Transverse colon (tissue), 4 donors: Measurements from ENCODE around the gene SERPIND1.

Experiments used
- CTCF ChIP-seq, 5 experiments: fragments of 200-600 bp in 3 of 5; fragments of 450-650 bp in 2 of 5; sonication (generic) in 3 of 5; IDR thresholded peaks; 1 replicate in 2 of 5; 2 replicates in 3 of 5; pipeline ENCODE4 v1.5.1; 2016 to 2017; ENCODE audit warnings: antibody characterized with exemption in 5 of 5, inconsistent platforms in 3 of 5, mild to moderate bottlenecking in 2 of 5, moderate library complexity in 1 of 5
- POLR2AphosphoS5 ChIP-seq, 3 donors: sonication (generic); formaldehyde crosslinking; IDR thresholded peaks; one replicate each; pipeline ENCODE4 v1.6.1; 2016; ENCODE audit warnings: antibody characterized with exemption in 3 of 3

- TF ChIP-seq CTCF (IDR thresholded peaks at IDR 0.05) (no peak), POLR2AphosphoS5 (IDR thresholded peaks at IDR 0.05) (no peak)
Observed at GRCh38 chr22:20819471-20819870, 45.6 kb downstream of the SERPIND1 start.
